ENCODE results near the gene PDE12. TPM values are rescaled to one million over a fixed set of nuclear protein-coding genes. Genes with fewer than 3 reads are reported as not detected.

Gene PDE12
- total RNA-seq, 1 donor from 2014 or later: 24.8 TPM

DNA sequence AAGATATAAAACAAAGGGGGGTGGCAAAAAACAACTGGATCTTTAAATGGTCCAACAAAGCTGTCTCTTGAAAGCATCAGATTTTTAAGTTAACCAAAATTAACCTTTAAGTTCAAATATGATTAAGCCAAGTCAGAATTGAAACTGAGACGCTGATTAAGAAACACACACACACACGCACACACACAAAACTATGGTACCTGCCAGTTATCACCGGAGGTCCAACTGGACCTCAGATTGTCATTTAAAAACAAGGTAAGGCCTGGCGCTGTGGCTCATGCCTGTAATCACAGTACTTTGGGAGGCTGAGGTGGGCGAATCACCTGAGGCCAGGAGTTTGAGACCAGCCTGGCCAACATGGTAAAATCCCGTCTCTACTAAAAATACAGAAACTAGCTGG is 30.7 kb downstream of the PDE12 start:
- TF ChIP-seq, protein P1, sequence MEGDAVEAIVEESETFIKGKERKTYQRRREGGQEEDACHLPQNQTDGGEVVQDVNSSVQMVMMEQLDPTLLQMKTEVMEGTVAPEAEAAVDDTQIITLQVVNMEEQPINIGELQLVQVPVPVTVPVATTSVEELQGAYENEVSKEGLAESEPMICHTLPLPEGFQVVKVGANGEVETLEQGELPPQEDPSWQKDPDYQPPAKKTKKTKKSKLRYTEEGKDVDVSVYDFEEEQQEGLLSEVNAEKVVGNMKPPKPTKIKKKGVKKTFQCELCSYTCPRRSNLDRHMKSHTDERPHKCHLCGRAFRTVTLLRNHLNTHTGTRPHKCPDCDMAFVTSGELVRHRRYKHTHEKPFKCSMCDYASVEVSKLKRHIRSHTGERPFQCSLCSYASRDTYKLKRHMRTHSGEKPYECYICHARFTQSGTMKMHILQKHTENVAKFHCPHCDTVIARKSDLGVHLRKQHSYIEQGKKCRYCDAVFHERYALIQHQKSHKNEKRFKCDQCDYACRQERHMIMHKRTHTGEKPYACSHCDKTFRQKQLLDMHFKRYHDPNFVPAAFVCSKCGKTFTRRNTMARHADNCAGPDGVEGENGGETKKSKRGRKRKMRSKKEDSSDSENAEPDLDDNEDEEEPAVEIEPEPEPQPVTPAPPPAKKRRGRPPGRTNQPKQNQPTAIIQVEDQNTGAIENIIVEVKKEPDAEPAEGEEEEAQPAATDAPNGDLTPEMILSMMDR (IDR thresholded peaks at IDR 0.05): no peak
- H3K36me3 Mint-ChIP-seq (ENCODE audit: low read depth): peaks cover 34% of the 10 kb centered on the region
- intact Hi-C loops (cut with micrococcal nuclease): loop anchor here (2.0 kb wide), 1 partner anchor 16 kb away; no protein-coding TSS in a partner anchor
- CTCF ChIA-PET: no interaction called here
- no peak for DNase-seq
- ATAC-seq (ENCODE audit: low read depth): no peak
- H3K27ac Mint-ChIP-seq: no peak overlapping the region
- no peaks in the 10 kb centered on the region for H3K9me3 Mint-ChIP-seq
- peaks cover 30% of the 10 kb centered on the region for H3K4me1 Mint-ChIP-seq
- H3K27me3 Mint-ChIP-seq: no peaks in the 10 kb centered on the region
- POLR2A ChIA-PET: no interaction called here
- no peak overlapping the region for H3K4me3 Mint-ChIP-seq

DNA sequence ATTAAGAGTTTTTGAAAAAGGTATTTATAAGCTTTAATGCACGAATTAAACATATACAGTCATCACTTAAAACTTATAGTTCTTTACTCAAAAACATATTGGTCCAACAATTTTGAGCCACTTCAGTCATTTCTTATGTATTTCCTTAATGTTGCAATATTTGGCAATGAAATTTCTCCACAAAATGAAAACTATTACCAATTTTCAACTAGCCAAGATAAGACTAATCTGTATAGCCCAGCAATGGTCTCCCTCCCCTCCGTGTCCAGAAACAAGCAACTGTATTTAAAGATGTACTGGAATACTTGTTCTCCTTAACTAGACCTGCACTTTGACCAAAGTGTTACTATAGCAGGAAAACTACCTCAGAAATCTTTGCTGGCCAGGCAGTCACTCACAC is 31.8 kb downstream of the PDE12 start:
- Mint-ChIP-seq H3K27ac (no peak overlapping the region), H3K9me3 (no peaks in the 10 kb centered on the region), H3K27me3 (no peaks in the 10 kb centered on the region), H3K4me1 (peaks cover 31% of the 10 kb centered on the region), H3K36me3 (ENCODE audit: low read depth) (peaks cover 37% of the 10 kb centered on the region), H3K4me3 (no peak overlapping the region)
- TF ChIP-seq, protein P1 (IDR thresholded peaks at IDR 0.05): no peak
- ATAC-seq (ENCODE audit: low read depth) (no peak), DNase-seq (no peak)
- ChIA-PET CTCF (no interaction called here), POLR2A (no interaction called here)
- intact Hi-C loops (cut with micrococcal nuclease): loop anchor here (2.0 kb wide), 1 partner anchor 17 kb away; no protein-coding TSS in a partner anchor

DNA sequence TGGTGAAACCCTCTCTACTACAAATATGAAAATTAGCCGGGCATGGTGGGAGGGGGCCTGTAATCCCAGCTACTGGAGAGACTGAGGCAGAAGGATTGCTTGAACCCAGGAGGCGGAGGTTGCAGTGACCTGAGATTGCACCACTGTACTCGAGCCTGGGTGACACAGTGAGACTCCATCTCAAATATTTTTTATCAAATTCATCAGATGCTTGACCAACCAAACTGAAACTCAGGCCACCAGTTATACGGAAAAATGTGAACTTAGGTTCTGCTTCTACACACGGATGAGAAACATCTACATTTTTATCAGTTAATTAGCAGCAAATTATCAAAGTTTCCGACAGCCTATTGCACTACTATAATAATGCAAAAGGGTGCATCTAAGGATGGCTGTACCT is 36.2 kb downstream of the PDE12 start:
- POLR2A ChIA-PET: interaction anchor here (1.0 kb wide), 1 partner anchor 17 kb away, joined by 3 read pairs; no protein-coding TSS in a partner anchor
- peaks cover 30% of the 10 kb centered on the region for H3K36me3 Mint-ChIP-seq (ENCODE audit: low read depth)
- no peaks in the 10 kb centered on the region for H3K9me3 Mint-ChIP-seq

DNA sequence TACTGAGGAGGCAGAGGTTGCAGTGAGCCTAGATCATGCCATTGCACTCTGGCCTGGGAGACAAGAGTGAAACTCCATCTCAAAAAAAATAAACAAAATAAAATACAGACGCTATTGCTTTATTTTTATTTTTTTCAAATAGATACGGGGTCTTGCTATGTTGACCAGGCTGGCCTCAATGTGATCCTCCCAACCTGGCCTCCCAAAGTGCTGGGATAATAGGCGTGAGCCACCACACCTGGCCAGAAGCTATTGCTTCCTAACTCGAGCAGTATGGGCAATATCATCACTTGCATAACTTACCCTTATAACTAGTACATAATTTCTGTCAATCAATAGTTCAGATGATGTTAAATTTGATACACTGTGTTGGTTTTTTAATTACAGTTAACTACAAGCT is 38.1 kb downstream of the PDE12 start:
- POLR2A ChIA-PET: no interaction called here
- H3K27ac Mint-ChIP-seq: no peak overlapping the region
- CTCF ChIA-PET: no interaction called here
- DNase-seq (no peak), ATAC-seq (ENCODE audit: low read depth) (no peak)
- peaks cover 34% of the 10 kb centered on the region for H3K36me3 Mint-ChIP-seq (ENCODE audit: low read depth)
- peaks cover 52% of the 10 kb centered on the region for H3K4me1 Mint-ChIP-seq
- peak overlapping the region; percentile 9 for H3K4me3 Mint-ChIP-seq
- TF ChIP-seq, protein P1 (IDR thresholded peaks at IDR 0.05): no peak
- intact Hi-C loops (cut with micrococcal nuclease): loop anchor here (10.0 kb wide), 2 partner anchors 789 to 1039 kb away; partner anchors contain the start of genes ARHGEF3 and CCDC66
- H3K27me3 Mint-ChIP-seq: no peaks in the 10 kb centered on the region
- H3K9me3 Mint-ChIP-seq: no peaks in the 10 kb centered on the region

More for the DNA sequence above, 36.2 kb downstream of the PDE12 start:
- TF ChIP-seq, protein P1 (IDR thresholded peaks at IDR 0.05): no peak
- no peaks in the 10 kb centered on the region for H3K27me3 Mint-ChIP-seq
- H3K4me3 Mint-ChIP-seq: no peak overlapping the region
- ATAC-seq (ENCODE audit: low read depth): no peak
- CTCF ChIA-PET: no interaction called here
- no peak overlapping the region for H3K27ac Mint-ChIP-seq
- DNase-seq: no peak
- peaks cover 46% of the 10 kb centered on the region for H3K4me1 Mint-ChIP-seq
- intact Hi-C loops (cut with micrococcal nuclease): loop anchor here (10.0 kb wide), 2 partner anchors 788 to 1038 kb away; partner anchors contain the start of genes ARHGEF3 and CCDC66

DNA sequence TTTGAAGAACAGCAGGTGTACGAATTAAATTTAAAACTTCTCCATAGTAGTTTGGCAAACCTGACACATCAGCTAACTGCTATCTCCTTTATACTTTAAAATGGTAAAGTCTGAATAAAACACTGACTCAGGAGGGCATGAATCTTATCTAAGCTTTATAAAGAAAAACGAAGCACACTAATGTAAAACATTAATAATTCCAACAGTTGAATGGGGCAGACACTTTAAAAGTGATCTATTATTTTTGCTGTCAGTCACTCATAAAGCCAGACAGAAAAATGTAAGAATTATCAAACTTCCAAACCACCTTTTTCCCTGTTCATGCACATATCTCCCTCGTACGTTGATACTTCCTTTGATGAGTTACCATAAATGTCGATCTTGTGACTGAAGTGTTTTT is 38.5 kb downstream of the PDE12 start:
- ChIA-PET CTCF (no interaction called here), POLR2A (no interaction called here)
- DNase-seq (no peak), ATAC-seq (ENCODE audit: low read depth) (no peak)
- Mint-ChIP-seq H3K36me3 (ENCODE audit: low read depth) (peaks cover 34% of the 10 kb centered on the region), H3K4me3 (peak overlapping the region; percentile 9), H3K27ac (no peak overlapping the region), H3K9me3 (no peaks in the 10 kb centered on the region), H3K4me1 (peaks cover 56% of the 10 kb centered on the region), H3K27me3 (no peaks in the 10 kb centered on the region)
- TF ChIP-seq, protein P1 (IDR thresholded peaks at IDR 0.05): no peak
- intact Hi-C loops (cut with micrococcal nuclease): loop anchor here (10.0 kb wide), 2 partner anchors 790 to 1040 kb away; partner anchors contain the start of genes ARHGEF3 and CCDC66
